Kidney epithelial cell (primary cell): ENCODE measurements around the gene CHST12. TPM values are rescaled to one million over a fixed set of nuclear protein-coding genes. Genes with fewer than 3 reads are reported as not detected.

ENCODE experiments used
- DNase-seq: peaks from one replicate; pipeline ENCODE4 v3.0.0-alpha.2; 2010; ENCODE audit warnings: low read depth
- H3K27me3 ChIP-seq: 2 replicates; pipeline ENCODE4 v1.6.0; 2011; ENCODE audit warnings: low read length; ENCODE audit not compliant: control insufficient read depth, insufficient read depth
- H3K36me3 ChIP-seq: 2 replicates; pipeline ENCODE4 v1.5.1; 2011; ENCODE audit warnings: low read length; ENCODE audit not compliant: control insufficient read depth, insufficient read depth
- H3K4me3 ChIP-seq: 2 replicates; pipeline ENCODE4 v1.5.1; 2011; ENCODE audit warnings: low read depth, mild to moderate bottlenecking, control low read depth, low read length
- CTCF ChIP-seq: IDR thresholded peaks from 2 replicates; pipeline ENCODE4 v1.5.1; 2011; ENCODE audit warnings: mild to moderate bottlenecking, moderate library complexity, low read length, control low read depth, inconsistent platforms; ENCODE audit not compliant: insufficient read depth, poor library complexity, severe bottlenecking
- total RNA-seq: library from RNA; depleted of rRNA; stranded (reverse); fragments of >200 nt; gene quantifications from 2 replicates; pipeline ENCODE4 v1.2.3, GENCODE V29; 2015

The CHST12 gene
- total RNA-seq, 1 donor from 2014 or later: 11.6 TPM

- Histone ChIP-seq H3K4me3 (no peak overlapping the region), H3K27me3 (no peaks in the 10 kb centered on the region), H3K36me3 (peaks cover 2% of the 10 kb centered on the region)
- DNase-seq: no peak
- TF ChIP-seq CTCF: no peak
Measured at GRCh38 chr7:2379821-2380450, 23.5 kb upstream of the CHST12 start.

GRCh38 chr7:2380461-2380860, 22.9 kb upstream of the CHST12 start:
- no peak for DNase-seq
- no peaks in the 10 kb centered on the region for H3K36me3 ChIP-seq
- TF ChIP-seq CTCF: no peak
- no peaks in the 10 kb centered on the region for H3K27me3 ChIP-seq
- H3K4me3 ChIP-seq: no peak overlapping the region

GRCh38 chr7:2381227-2381626, 22.2 kb upstream of the CHST12 start:
- no peak for TF ChIP-seq CTCF
- no peak for DNase-seq
- H3K36me3 ChIP-seq: no peaks in the 10 kb centered on the region
- no peak overlapping the region for H3K4me3 ChIP-seq
- no peaks in the 10 kb centered on the region for H3K27me3 ChIP-seq

- DNase-seq: no peak
- TF ChIP-seq CTCF: no peak
Measured at GRCh38 chr7:2381881-2382509, 21.4 kb upstream of the CHST12 start.

GRCh38 chr7:2383543-2384274, 19.7 kb upstream of the CHST12 start:
- H3K36me3 ChIP-seq: no peaks in the 10 kb centered on the region
- TF ChIP-seq CTCF: no peak
- H3K4me3 ChIP-seq: no peak overlapping the region
- no peaks in the 10 kb centered on the region for H3K27me3 ChIP-seq
- DNase-seq: no peak

More at GRCh38 chr7:2381881-2382509, 21.4 kb upstream of the CHST12 start:
- Histone ChIP-seq H3K4me3 (no peak overlapping the region), H3K27me3 (no peaks in the 10 kb centered on the region), H3K36me3 (no peaks in the 10 kb centered on the region)
